GM12878 (cell line): Measurements from ENCODE around the gene CAMK2D. TPM values are rescaled to one million over a fixed set of nuclear protein-coding genes. Genes with fewer than 3 reads are reported as not detected.

ENCODE experiments used
- ATAC-seq: fragments of 200-7000 bp; cut with Tn5 transposase; 3 replicates; pipeline ENCODE4 v1.9.1; 2020; ENCODE audit warnings: mild to moderate bottlenecking, moderate library complexity
- BruUV-seq: library from RNA; stranded (reverse); fragments of 400-500 nt; replicated peaks from 2 replicates; lab custom pipeline; 2021; lab: Mats Ljungman, UMichigan
- CTCF ChIA-PET: fragments of 300-600 bp; sonication (Branson Sonifier 250); formaldehyde crosslinking; extraction: SDS; loops from one replicate; lab custom pipeline; 2021; ENCODE audit warnings: inconsistent platforms; lab: Yijun Ruan, JAX
- POLR2A ChIA-PET: fragments of 350-600 bp; formaldehyde crosslinking; extraction: SDS; loops from one replicate; lab custom pipeline; 2021; ENCODE audit warnings: inconsistent platforms; lab: Charles Lee
- RAD21 ChIA-PET: fragments of 300-600 bp; sonication (Branson Sonifier 250); formaldehyde crosslinking; loops from one replicate; lab custom pipeline; 2023; ENCODE audit warnings: antibody characterized with exemption; ENCODE audit not compliant: unreplicated experiment; lab: Charles Lee
- SMC1A ChIA-PET: fragments of 300-600 bp; sonication (Branson Sonifier 250); formaldehyde crosslinking; loops from one replicate; lab custom pipeline; 2023; ENCODE audit not compliant: unreplicated experiment, uncharacterized antibody; lab: Charles Lee
- DNase-seq: peaks from one replicate; pipeline ENCODE4 v3.0.0-alpha.2; 2011; ENCODE audit warnings: low read depth, low spot score
- FAIRE-seq: peaks from 3 replicates; lab custom pipeline; 2011; peaks lifted over from hg19 to GRCh38; lab: Jason Lieb, UNC
- H2AFZ ChIP-seq: 2 replicates; pipeline ENCODE4 v1.6.0; 2011; ENCODE audit warnings: low read depth, low read length, control low read depth; ENCODE audit not compliant: control insufficient read depth
- H3K27ac ChIP-seq: 2 replicates; pipeline ENCODE4 v1.5.1; 2011; ENCODE audit warnings: control low read depth; ENCODE audit not compliant: control insufficient read depth, insufficient read depth
- H3K27me3 ChIP-seq, 2 experiments: replicated peaks in 1 of 2; 2 replicates each; pipeline versions ENCODE4 v1.6.0 to v1.6.1; 2011; ENCODE audit warnings: low read length in 1 of 2; ENCODE audit not compliant: control insufficient read depth in 2 of 2, insufficient read depth in 2 of 2
- H3K36me3 ChIP-seq, 2 experiments: 2 replicates each; pipeline ENCODE4 v1.5.1; 2011; ENCODE audit warnings: low read length in 1 of 2; ENCODE audit not compliant: control insufficient read depth in 2 of 2, insufficient read depth in 2 of 2
- H3K4me1 ChIP-seq: 2 replicates; pipeline ENCODE4 v1.6.1; 2011; ENCODE audit warnings: mild to moderate bottlenecking, low read length, moderate library complexity, mixed read lengths; ENCODE audit not compliant: control insufficient read depth, insufficient read depth
- H3K4me2 ChIP-seq: 2 replicates; pipeline ENCODE4 v1.6.0; 2011; ENCODE audit warnings: control low read depth; ENCODE audit not compliant: control insufficient read depth, insufficient read depth
- H3K4me3 ChIP-seq: fragments of 200-600 bp; sonication (generic); 2 replicates; pipeline ENCODE4 v1.5.1; 2016
- H3K79me2 ChIP-seq: 2 replicates; pipeline ENCODE4 v1.6.0; 2011; ENCODE audit warnings: low read length; ENCODE audit not compliant: control insufficient read depth, insufficient read depth
- H3K9ac ChIP-seq: 2 replicates; pipeline ENCODE4 v1.8.0; 2011; ENCODE audit warnings: low read length, control low read depth, mixed read lengths; ENCODE audit not compliant: control insufficient read depth, insufficient read depth
- H3K9me3 ChIP-seq: replicated peaks from 3 replicates; pipeline ENCODE4 v1.5.1; 2011; ENCODE audit warnings: mild to moderate bottlenecking, low read length; ENCODE audit not compliant: control insufficient read depth, insufficient read depth
- H4K20me1 ChIP-seq: 2 replicates; pipeline ENCODE4 v1.6.0; 2011; ENCODE audit not compliant: control insufficient read depth, insufficient read depth
- BRCA1 ChIP-seq: IDR thresholded peaks from 2 replicates; pipeline ENCODE4 v1.6.1; 2011; ENCODE audit warnings: low read depth, low read length, improper control_type of control experiment
- CHD1 ChIP-seq: IDR thresholded peaks from 2 replicates; pipeline ENCODE4 v1.6.1; 2012; ENCODE audit warnings: low read depth, low read length, improper control_type of control experiment
- EZH2 ChIP-seq: IDR thresholded peaks from 2 replicates; pipeline ENCODE4 v1.6.1; 2012; ENCODE audit warnings: low read depth, mild to moderate bottlenecking, control low read depth, inconsistent platforms, low read length, borderline replicate concordance; ENCODE audit not compliant: control insufficient read depth
- GABPA ChIP-seq: IDR thresholded peaks from 2 replicates; pipeline ENCODE4 v1.6.1; 2014; ENCODE audit warnings: antibody characterized with exemption, low read depth, mild to moderate bottlenecking, inconsistent platforms
- HDAC6 ChIP-seq: fragments of 200-600 bp; sonication (generic); IDR thresholded peaks from one replicate; pipeline ENCODE4 v1.8.0; 2017; ENCODE audit warnings: antibody characterized with exemption; ENCODE audit not compliant: unreplicated experiment
- KAT2A ChIP-seq: conservative IDR thresholded peaks from 2 replicates; pipeline ENCODE4 v1.6.1; 2011; ENCODE audit warnings: low read depth, low read length; ENCODE audit not compliant: control insufficient read depth
- MXI1 ChIP-seq: fragments of 150-350 bp; IDR thresholded peaks from 2 replicates; pipeline ENCODE4 v1.6.1; 2011; ENCODE audit warnings: low read depth, mild to moderate bottlenecking, inconsistent platforms, low read length, improper control_type of control experiment
- NR2F1 ChIP-seq: fragments of 450-650 bp; conservative IDR thresholded peaks from 2 replicates; pipeline ENCODE4 v1.6.1; 2017; ENCODE audit warnings: mild to moderate bottlenecking
- SPI1 ChIP-seq: IDR thresholded peaks from 2 replicates; pipeline ENCODE4 v1.6.1; 2011; ENCODE audit warnings: low read depth, mild to moderate bottlenecking, low read length, moderate library complexity, borderline replicate concordance; ENCODE audit not compliant: insufficient read depth
- ZNF217 ChIP-seq: fragments of 450-650 bp; IDR thresholded peaks from 2 replicates; pipeline ENCODE4 v1.6.1; 2017; ENCODE audit warnings: antibody characterized with exemption, mild to moderate bottlenecking
- ZNF274 ChIP-seq: IDR thresholded peaks from one replicate; pipeline ENCODE4 v1.8.0; 2011; ENCODE audit not compliant: insufficient read length, insufficient read depth
- ZNF384 ChIP-seq: IDR thresholded peaks from 2 replicates; pipeline ENCODE4 v1.6.1; 2012; ENCODE audit warnings: low read depth, mild to moderate bottlenecking, low read length, improper control_type of control experiment, borderline replicate concordance
- ZZZ3 ChIP-seq: IDR thresholded peaks from 2 replicates; pipeline ENCODE4 v1.6.1; 2011; ENCODE audit warnings: low read depth; ENCODE audit not compliant: control insufficient read depth, insufficient read length
- WGBS: methylation state at CpG from one replicate; pipeline ENCODE4 v1.1.6; 2016; ENCODE audit warnings: low lambda C conversion rate; ENCODE audit not compliant: insufficient replicate concordance, insufficient coverage; ENCODE audit errors: missing lambda C conversion rate; 5-methylcytosine and 5-hydroxymethylcytosine counted together
- in situ Hi-C: fragments of 300-500 bp; cut with MboI; formaldehyde crosslinking; loops from 9 replicates; pipeline ENCODE4 v1.14.3; 2018; ENCODE audit warnings: mixed read lengths
- intact Hi-C: fragments of 100-400 bp; cut with micrococcal nuclease; formaldehyde crosslinking; loops from one replicate; pipeline ENCODE4 v1.14.2; 2022; ENCODE audit not compliant: unreplicated experiment
- polyA plus RNA-seq, 11 experiments: library from polyadenylated mRNA; depleted of rRNA in 4 of 11; unstranded in 6 of 11; stranded (reverse) in 5 of 11; fragments of >200 nt; fragmentation: Nextera tagmentation in 4 of 11; fragmentation: Illumina TruSeq in 1 of 11; extraction: Ambion mirVana in 4 of 11; extraction: Trizol in 1 of 11; gene quantifications; 1 replicate in 1 of 11; 2 replicates in 10 of 11; pipeline versions ENCODE4 v1.2.1 to v1.2.3, GENCODE V29; 2011 to 2016; ENCODE audit warnings: inconsistent platforms in 2 of 11, missing spikeins in 2 of 11, low read depth in 1 of 11
- total RNA-seq, 4 experiments: library from RNA; depleted of rRNA in 3 of 4; stranded (reverse); fragments of >200 nt in 3 of 4; fragmentation: Illumina TruSeq in 1 of 4; extraction: Trizol in 1 of 4; gene quantifications; 2 replicates each; pipeline versions ENCODE4 v1.2.1 to v1.2.3, GENCODE V29; 2013 to 2021
- TF ChIP-seq, protein P1 (sequence below): fragments of 450-650 bp; formaldehyde crosslinking; IDR thresholded peaks from 2 replicates; pipeline ENCODE4 v1.4.0; 2022; ENCODE audit warnings: mild to moderate bottlenecking, moderate library complexity
- TF ChIP-seq, protein P2 (sequence below): fragments of 450-650 bp; IDR thresholded peaks from 2 replicates; pipeline ENCODE4 v1.6.1; 2017; ENCODE audit warnings: mild to moderate bottlenecking, moderate library complexity

The CAMK2D gene
- total and polyA plus RNA-seq, 10 of the 15 experiments (the other 5 are each of a cell fraction or from before 2014, with no cell fraction given): 6.9 to 88.5 (median 12.9) TPM

DNA sequence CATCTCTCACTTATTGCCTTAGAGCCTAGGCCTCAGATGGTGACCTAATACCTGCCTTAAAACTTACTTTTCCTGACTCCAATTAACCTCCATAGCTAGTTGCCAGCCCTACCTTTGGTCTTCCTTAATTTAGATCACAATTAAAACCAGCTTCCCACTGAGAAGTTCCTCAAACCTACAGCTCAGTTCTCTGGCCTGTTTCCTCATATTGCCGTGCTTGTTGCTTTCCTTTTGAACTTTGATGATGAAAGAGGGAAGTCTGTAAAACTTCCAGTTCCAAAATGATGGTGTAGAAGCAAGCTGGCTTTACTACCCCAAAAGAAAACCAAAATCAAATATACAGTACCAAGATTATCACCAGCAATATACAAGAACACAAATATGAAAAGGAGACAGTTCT lies 28.9 kb upstream of the CAMK2D start:
- H3K27me3 ChIP-seq: no peaks in the 10 kb centered on the region
- H3K9ac ChIP-seq: no peak overlapping the region
- H3K79me2 ChIP-seq: no peaks in the 10 kb centered on the region
- 0 out of 2 replicates have a peak overlapping the region, but pooled peaks have one; percentile 8 for H3K27ac ChIP-seq
- no peak for TF ChIP-seq ZZZ3
- no peak for TF ChIP-seq GABPA
- TF ChIP-seq NR2F1: no peak
- no peak for TF ChIP-seq SPI1
- TF ChIP-seq KAT2A: no peak
- no peak for TF ChIP-seq ZNF384
- no peak for TF ChIP-seq MXI1
- no peak for TF ChIP-seq ZNF274
- no peak for TF ChIP-seq BRCA1
- no peak for TF ChIP-seq HDAC6
- TF ChIP-seq ZNF217: no peak
- no peak for TF ChIP-seq EZH2
- no peak for TF ChIP-seq CHD1
- TF ChIP-seq, protein P1, sequence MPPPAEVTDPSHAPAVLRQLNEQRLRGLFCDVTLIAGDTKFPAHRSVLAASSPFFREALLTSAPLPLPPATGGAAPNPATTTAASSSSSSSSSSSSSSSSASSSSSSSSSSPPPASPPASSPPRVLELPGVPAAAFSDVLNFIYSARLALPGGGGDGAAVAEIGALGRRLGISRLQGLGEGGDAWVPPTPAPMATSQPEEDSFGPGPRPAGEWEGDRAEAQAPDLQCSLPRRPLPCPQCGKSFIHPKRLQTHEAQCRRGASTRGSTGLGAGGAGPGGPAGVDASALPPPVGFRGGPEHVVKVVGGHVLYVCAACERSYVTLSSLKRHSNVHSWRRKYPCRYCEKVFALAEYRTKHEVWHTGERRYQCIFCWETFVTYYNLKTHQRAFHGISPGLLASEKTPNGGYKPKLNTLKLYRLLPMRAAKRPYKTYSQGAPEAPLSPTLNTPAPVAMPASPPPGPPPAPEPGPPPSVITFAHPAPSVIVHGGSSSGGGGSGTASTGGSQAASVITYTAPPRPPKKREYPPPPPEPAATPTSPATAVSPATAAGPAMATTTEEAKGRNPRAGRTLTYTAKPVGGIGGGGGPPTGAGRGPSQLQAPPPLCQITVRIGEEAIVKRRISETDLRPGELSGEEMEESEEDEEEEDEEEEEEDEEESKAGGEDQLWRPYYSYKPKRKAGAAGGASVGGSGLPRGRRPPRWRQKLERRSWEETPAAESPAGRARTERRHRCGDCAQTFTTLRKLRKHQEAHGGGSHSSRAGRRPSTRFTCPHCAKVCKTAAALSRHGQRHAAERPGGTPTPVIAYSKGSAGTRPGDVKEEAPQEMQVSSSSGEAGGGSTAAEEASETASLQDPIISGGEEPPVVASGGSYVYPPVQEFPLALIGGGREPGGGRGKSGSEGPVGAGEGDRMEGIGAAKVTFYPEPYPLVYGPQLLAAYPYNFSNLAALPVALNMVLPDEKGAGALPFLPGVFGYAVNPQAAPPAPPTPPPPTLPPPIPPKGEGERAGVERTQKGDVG (CRISPR knock-in tag): no peak
- TF ChIP-seq, protein P2, sequence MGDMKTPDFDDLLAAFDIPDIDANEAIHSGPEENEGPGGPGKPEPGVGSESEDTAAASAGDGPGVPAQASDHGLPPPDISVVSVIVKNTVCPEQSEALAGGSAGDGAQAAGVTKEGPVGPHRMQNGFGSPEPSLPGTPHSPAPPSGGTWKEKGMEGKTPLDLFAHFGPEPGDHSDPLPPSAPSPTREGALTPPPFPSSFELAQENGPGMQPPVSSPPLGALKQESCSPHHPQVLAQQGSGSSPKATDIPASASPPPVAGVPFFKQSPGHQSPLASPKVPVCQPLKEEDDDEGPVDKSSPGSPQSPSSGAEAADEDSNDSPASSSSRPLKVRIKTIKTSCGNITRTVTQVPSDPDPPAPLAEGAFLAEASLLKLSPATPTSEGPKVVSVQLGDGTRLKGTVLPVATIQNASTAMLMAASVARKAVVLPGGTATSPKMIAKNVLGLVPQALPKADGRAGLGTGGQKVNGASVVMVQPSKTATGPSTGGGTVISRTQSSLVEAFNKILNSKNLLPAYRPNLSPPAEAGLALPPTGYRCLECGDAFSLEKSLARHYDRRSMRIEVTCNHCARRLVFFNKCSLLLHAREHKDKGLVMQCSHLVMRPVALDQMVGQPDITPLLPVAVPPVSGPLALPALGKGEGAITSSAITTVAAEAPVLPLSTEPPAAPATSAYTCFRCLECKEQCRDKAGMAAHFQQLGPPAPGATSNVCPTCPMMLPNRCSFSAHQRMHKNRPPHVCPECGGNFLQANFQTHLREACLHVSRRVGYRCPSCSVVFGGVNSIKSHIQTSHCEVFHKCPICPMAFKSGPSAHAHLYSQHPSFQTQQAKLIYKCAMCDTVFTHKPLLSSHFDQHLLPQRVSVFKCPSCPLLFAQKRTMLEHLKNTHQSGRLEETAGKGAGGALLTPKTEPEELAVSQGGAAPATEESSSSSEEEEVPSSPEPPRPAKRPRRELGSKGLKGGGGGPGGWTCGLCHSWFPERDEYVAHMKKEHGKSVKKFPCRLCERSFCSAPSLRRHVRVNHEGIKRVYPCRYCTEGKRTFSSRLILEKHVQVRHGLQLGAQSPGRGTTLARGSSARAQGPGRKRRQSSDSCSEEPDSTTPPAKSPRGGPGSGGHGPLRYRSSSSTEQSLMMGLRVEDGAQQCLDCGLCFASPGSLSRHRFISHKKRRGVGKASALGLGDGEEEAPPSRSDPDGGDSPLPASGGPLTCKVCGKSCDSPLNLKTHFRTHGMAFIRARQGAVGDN: no peak
- H3K9me3 ChIP-seq: peaks cover 3% of the 10 kb centered on the region; the same call in 2 of the 3 replicates
- DNase-seq (no peak), FAIRE-seq (peak; percentile 44), ATAC-seq (peak; percentile 24; the same call in 1 of the 3 replicates)
- intact Hi-C loops (no loop called here), in situ Hi-C loops (no loop called here)
- peak overlapping the region; percentile 52 for H2AFZ ChIP-seq
- H3K4me3 ChIP-seq: no peak overlapping the region
- ChIA-PET RAD21 (no interaction called here), POLR2A (no interaction called here), CTCF (interaction anchor here (1.0 kb wide), 1 partner anchor 17 kb away, joined by 3 read pairs; no protein-coding TSS in a partner anchor), SMC1A (interaction anchor here (0.9 to 1.0 kb wide), 2 partner anchors 8 to 49 kb away, joined by 3 to 4 read pairs; no protein-coding TSS in a partner anchor)
- no TSS peak for BruUV-seq
- WGBS: 3% methylated on average over 1 of the region's 1 CpG
- H3K4me2 ChIP-seq: peak overlapping the region; percentile 20; the same call in 1 of the 2 replicates
- no peaks in the 10 kb centered on the region for H4K20me1 ChIP-seq
- H3K36me3 ChIP-seq: no peaks in the 10 kb centered on the region
- H3K4me1 ChIP-seq: peaks cover 13% of the 10 kb centered on the region
